Erythroblast (primary cell): ENCODE measurements around the gene FAIM2.

Experiments used
- GATA1 ChIP-seq: IDR thresholded peaks from 2 replicates; pipeline ENCODE4 v1.6.1; 2011; ENCODE audit warnings: low read depth, mild to moderate bottlenecking, control low read depth, low read length, moderate library complexity
- POLR2A ChIP-seq: IDR thresholded peaks from 2 replicates; pipeline ENCODE4 v1.6.1; 2011; ENCODE audit warnings: mild to moderate bottlenecking, low read length

- TF ChIP-seq POLR2A (no peak), GATA1 (no peak)
Measured at GRCh38 chr12:49907352-49907751, 3.7 kb upstream of the FAIM2 start.
